Panc1 (cell line): ENCODE data around the gene CHN1. TPM values are rescaled to one million over a fixed set of nuclear protein-coding genes. Genes with fewer than 3 reads are reported as not detected.

Source experiments
- ATAC-seq: fragments of 200-7000 bp; cut with Tn5 transposase; 2 replicates; pipeline ENCODE4 v1.9.1; 2020; ENCODE audit warnings: mild to moderate bottlenecking, moderate library complexity
- BruUV-seq: library from RNA; stranded (reverse); fragments of 400-500 nt; replicated peaks from 2 replicates; lab custom pipeline; 2021; lab: Mats Ljungman, UMichigan
- CTCF ChIA-PET: fragments of 300-600 bp; sonication (Branson Sonifier 250); formaldehyde crosslinking; loops from one replicate; lab custom pipeline; 2022; ENCODE audit warnings: antibody characterized with exemption; lab: Charles Lee
- POLR2A ChIA-PET: fragments of 300-600 bp; sonication (Branson Sonifier 250); formaldehyde crosslinking; loops from one replicate; lab custom pipeline; 2022; ENCODE audit warnings: antibody characterized with exemption; lab: Charles Lee
- DNase-seq: peaks from one replicate; pipeline ENCODE4 v3.0.0-alpha.2; 2010; ENCODE audit warnings: low read depth, low spot score
- H3K27ac ChIP-seq: 2 replicates; pipeline ENCODE4 v1.5.1; 2011; ENCODE audit warnings: mild to moderate bottlenecking, low read length, inconsistent platforms
- H3K27me3 ChIP-seq: fragments of 200-500 bp; sonication (Bioruptor generic); 2 replicates; pipeline ENCODE4 v1.6.0; 2014; ENCODE audit warnings: low read length, inconsistent platforms; ENCODE audit not compliant: control insufficient read depth, insufficient read depth
- H3K36me3 ChIP-seq: fragments of 200-500 bp; sonication (Bioruptor generic); 2 replicates; pipeline ENCODE4 v1.5.1; 2014; ENCODE audit warnings: inconsistent platforms, mild to moderate bottlenecking, low read length, moderate library complexity; ENCODE audit not compliant: control insufficient read depth, insufficient read depth
- H3K4me1 ChIP-seq: 2 replicates; pipeline ENCODE4 v1.5.1; 2011; ENCODE audit warnings: inconsistent platforms, mild to moderate bottlenecking, low read length, moderate library complexity; ENCODE audit not compliant: control insufficient read depth, insufficient read depth
- H3K4me3 ChIP-seq, 2 experiments: 2 replicates each; pipeline ENCODE4 v1.5.1; 2011 to 2012; ENCODE audit warnings: low read depth in 2 of 2, low read length in 2 of 2, mild to moderate bottlenecking in 2 of 2, inconsistent platforms in 1 of 2, moderate library complexity in 1 of 2
- H3K9me3 ChIP-seq: fragments of 200-500 bp; sonication (Bioruptor generic); 2 replicates; pipeline ENCODE4 v1.5.1; 2014; ENCODE audit warnings: low read depth, mild to moderate bottlenecking, inconsistent platforms, low read length, moderate library complexity; ENCODE audit not compliant: control insufficient read depth, insufficient read depth
- POLR2AphosphoS5 ChIP-seq: IDR thresholded peaks from 2 replicates; pipeline ENCODE4 v1.6.1; 2012; ENCODE audit warnings: mild to moderate bottlenecking, low read depth, low read length, moderate library complexity
- SIN3A ChIP-seq: IDR thresholded peaks from 2 replicates; pipeline ENCODE4 v1.6.1; 2012; ENCODE audit warnings: low read depth, mild to moderate bottlenecking, low read length, moderate library complexity, borderline replicate concordance; ENCODE audit not compliant: insufficient read depth
- TCF7L2 ChIP-seq: IDR thresholded peaks from 2 replicates; pipeline ENCODE4 v1.6.1; 2011; ENCODE audit warnings: mild to moderate bottlenecking, low read depth, low read length, inconsistent platforms
- in situ Hi-C: cut with HindIII; loops from 2 replicates; pipeline ENCODE4 v1.10.0; 2016; ENCODE audit warnings: low sequenced_read_pairs, low pct_unique_long_range_greater_than_20kb
- intact Hi-C: fragments of 100-400 bp; cut with micrococcal nuclease; formaldehyde crosslinking; loops from one replicate; pipeline ENCODE4 v1.10.0; 2022; ENCODE audit not compliant: unreplicated experiment
- total RNA-seq: library from RNA; stranded (reverse); gene quantifications from one replicate; pipeline ENCODE4 v1.2.1, GENCODE V29; 2021; ENCODE audit not compliant: unreplicated experiment
- TF ChIP-seq, protein P1 (sequence below): fragments of 450-650 bp; IDR thresholded peaks from 2 replicates; pipeline ENCODE4 v1.5.1; 2017; ENCODE audit warnings: mild to moderate bottlenecking
- TF ChIP-seq, protein P2 (sequence below), 2 experiments: IDR thresholded peaks; 2 replicates each; pipeline ENCODE4 v1.6.1; 2011 to 2012; ENCODE audit warnings: low read depth in 2 of 2, control low read depth in 1 of 2, low read length in 1 of 2, mild to moderate bottlenecking in 1 of 2, moderate library complexity in 1 of 2; ENCODE audit not compliant: insufficient read depth in 1 of 2

CHN1 gene
- total RNA-seq, 1 experiment from 2014 or later = 20.8 TPM

DNA sequence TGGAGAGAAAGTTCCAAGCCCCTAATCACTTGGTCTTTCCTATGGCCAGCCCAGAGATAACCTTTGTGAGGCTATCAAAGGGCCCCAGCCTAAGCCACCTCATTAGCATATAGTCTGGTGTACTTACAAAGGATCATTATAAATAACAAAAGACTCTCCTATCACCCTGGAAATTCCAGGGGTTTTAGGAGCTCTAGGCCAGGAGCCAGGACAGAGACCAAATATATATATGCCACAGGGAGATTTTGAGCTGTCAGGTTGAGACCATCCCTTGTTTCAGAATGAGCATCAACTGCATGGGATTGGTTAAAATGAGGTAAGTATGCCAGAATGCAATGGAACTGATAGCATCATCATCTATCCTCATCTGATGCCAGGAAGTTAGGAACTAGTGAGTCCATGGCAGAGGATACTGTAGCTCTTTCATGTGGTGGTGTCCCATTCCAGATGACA, 208.8 kb downstream of the CHN1 start:
- Histone ChIP-seq H3K36me3 (no peaks in the 10 kb centered on the region; the same call in none of the 2 replicates), H3K27ac (no peak overlapping the region), H3K4me1 (no peaks in the 10 kb centered on the region), H3K4me3 (no peak overlapping the region), H3K9me3 (no peaks in the 10 kb centered on the region), H3K27me3 (no peaks in the 10 kb centered on the region)
- POLR2A ChIA-PET = no interaction called here
- CTCF ChIA-PET = no interaction called here
- DNase-seq (no peak), ATAC-seq (no peak)
- in situ Hi-C loops = loop anchor here (25.0 kb wide), 1 partner anchor 166 kb away; no protein-coding TSS in a partner anchor
- BruUV-seq = no TSS peak
- intact Hi-C loops = no loop called here
- TF ChIP-seq SIN3A (no peak), TCF7L2 (no peak), POLR2AphosphoS5 (no peak)
- TF ChIP-seq, protein P1, sequence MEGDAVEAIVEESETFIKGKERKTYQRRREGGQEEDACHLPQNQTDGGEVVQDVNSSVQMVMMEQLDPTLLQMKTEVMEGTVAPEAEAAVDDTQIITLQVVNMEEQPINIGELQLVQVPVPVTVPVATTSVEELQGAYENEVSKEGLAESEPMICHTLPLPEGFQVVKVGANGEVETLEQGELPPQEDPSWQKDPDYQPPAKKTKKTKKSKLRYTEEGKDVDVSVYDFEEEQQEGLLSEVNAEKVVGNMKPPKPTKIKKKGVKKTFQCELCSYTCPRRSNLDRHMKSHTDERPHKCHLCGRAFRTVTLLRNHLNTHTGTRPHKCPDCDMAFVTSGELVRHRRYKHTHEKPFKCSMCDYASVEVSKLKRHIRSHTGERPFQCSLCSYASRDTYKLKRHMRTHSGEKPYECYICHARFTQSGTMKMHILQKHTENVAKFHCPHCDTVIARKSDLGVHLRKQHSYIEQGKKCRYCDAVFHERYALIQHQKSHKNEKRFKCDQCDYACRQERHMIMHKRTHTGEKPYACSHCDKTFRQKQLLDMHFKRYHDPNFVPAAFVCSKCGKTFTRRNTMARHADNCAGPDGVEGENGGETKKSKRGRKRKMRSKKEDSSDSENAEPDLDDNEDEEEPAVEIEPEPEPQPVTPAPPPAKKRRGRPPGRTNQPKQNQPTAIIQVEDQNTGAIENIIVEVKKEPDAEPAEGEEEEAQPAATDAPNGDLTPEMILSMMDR = no peak
- TF ChIP-seq, protein P2, sequence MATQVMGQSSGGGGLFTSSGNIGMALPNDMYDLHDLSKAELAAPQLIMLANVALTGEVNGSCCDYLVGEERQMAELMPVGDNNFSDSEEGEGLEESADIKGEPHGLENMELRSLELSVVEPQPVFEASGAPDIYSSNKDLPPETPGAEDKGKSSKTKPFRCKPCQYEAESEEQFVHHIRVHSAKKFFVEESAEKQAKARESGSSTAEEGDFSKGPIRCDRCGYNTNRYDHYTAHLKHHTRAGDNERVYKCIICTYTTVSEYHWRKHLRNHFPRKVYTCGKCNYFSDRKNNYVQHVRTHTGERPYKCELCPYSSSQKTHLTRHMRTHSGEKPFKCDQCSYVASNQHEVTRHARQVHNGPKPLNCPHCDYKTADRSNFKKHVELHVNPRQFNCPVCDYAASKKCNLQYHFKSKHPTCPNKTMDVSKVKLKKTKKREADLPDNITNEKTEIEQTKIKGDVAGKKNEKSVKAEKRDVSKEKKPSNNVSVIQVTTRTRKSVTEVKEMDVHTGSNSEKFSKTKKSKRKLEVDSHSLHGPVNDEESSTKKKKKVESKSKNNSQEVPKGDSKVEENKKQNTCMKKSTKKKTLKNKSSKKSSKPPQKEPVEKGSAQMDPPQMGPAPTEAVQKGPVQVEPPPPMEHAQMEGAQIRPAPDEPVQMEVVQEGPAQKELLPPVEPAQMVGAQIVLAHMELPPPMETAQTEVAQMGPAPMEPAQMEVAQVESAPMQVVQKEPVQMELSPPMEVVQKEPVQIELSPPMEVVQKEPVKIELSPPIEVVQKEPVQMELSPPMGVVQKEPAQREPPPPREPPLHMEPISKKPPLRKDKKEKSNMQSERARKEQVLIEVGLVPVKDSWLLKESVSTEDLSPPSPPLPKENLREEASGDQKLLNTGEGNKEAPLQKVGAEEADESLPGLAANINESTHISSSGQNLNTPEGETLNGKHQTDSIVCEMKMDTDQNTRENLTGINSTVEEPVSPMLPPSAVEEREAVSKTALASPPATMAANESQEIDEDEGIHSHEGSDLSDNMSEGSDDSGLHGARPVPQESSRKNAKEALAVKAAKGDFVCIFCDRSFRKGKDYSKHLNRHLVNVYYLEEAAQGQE (IDR thresholded peaks at IDR 0.05; ENCODE audit: insufficient read depth in 1 of 2, low read depth in 2 of 2, low read length in 1 of 2) = no peak

DNA sequence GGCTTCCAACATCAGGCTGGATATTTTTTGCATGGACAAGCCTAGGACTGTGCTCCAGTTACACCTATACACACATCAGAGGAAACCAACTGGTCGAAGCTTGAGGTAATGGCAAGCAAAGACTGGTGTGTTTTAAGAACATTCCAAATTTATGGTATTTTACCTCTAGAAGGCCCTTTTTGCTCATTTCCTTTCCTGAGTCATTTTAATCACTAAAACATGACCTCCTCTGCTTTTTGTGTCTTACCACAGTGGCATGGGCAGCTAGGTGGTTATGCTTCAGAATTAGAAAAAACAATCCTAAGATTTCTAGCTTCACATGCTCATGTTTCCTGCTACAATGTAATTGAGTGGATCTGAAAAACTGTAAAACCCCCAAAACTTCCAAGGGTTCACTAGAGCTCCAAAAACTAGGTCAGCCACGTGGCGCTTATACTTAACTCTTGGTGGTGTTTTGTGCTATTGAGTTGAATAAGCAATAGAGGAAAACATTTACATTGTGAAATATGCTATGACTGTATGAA, 210.3 kb downstream of the CHN1 start:
- ATAC-seq = no peak
- Histone ChIP-seq H3K36me3 (no peaks in the 10 kb centered on the region; the same call in 1 of the 2 replicates), H3K4me1 (no peaks in the 10 kb centered on the region), H3K27me3 (no peaks in the 10 kb centered on the region), H3K9me3 (no peaks in the 10 kb centered on the region), H3K27ac (no peak overlapping the region), H3K4me3 (no peak overlapping the region)
- DNase-seq = no peak
- BruUV-seq = no TSS peak
- CTCF ChIA-PET = no interaction called here
- POLR2A ChIA-PET = no interaction called here
- TF ChIP-seq, protein P2 (IDR thresholded peaks at IDR 0.05; ENCODE audit: insufficient read depth in 1 of 2, low read depth in 2 of 2, low read length in 1 of 2) = no peak
- TF ChIP-seq SIN3A (no peak), TCF7L2 (no peak), POLR2AphosphoS5 (no peak)
- TF ChIP-seq, protein P1 = no peak
- intact Hi-C loops = no loop called here
- in situ Hi-C loops = loop anchor here (25.0 kb wide), 1 partner anchor 167 kb away; no protein-coding TSS in a partner anchor
